GM08714 (cell line): ENCODE measurements around the gene RPL23.

Experiments used
- H3K4me3 ChIP-seq: fragments of 200-500 bp; sonication (Bioruptor generic); 2 replicates; pipeline ENCODE4 v1.5.1; 2014; ENCODE audit warnings: mild to moderate bottlenecking, low read length, inconsistent platforms
- ZNF274 ChIP-seq: IDR thresholded peaks from 2 replicates; pipeline ENCODE4 v1.6.1; 2012; ENCODE audit warnings: mild to moderate bottlenecking, low read depth, low read length

The RPL23 gene

DNA sequence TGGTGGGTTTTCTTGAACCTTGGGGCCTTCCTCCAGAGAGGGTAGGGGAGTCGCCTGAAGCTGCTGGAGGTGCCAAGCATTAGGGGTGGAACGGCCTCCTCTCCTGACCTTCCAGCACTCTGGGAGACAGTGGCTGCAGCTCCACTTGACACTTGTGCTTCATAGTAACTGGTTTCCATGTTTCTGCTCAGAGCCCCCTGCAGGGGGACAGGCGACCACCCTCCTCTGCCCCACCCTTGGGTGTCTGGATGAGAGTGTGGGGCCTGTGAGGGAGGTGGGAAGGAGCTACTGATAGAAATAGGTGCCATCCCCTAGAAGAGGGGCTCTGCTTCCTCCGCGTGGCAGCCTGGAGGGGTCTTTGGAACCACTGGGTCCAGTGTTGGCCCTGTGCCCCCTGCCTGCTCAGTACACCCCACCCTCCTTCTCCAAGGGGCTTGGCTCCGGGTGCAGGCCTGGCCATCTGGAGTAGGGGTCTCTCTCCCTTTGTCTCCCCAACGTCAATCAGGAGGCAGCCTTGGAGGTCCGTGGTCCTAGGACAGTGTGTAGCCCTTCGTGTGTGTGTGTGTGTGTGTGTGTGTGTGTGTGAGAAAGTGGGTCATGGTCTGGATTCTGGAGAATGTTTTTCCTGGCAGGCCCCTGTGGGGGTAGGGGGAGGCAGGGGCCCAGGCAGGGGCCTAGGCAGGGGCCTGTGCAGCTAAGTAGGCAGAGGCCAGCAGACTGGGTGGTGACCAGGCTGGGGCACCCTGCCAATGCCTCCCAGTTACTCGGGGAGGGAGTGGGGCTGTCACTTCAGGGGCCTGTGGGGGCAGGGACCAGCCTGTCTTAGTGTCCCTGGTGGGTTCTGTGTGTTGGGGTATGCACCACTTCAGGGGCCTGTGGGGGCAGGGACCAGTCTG, 21.2 kb upstream of the RPL23 start:
- no peak overlapping the region for H3K4me3 ChIP-seq
- no peak for TF ChIP-seq ZNF274

DNA sequence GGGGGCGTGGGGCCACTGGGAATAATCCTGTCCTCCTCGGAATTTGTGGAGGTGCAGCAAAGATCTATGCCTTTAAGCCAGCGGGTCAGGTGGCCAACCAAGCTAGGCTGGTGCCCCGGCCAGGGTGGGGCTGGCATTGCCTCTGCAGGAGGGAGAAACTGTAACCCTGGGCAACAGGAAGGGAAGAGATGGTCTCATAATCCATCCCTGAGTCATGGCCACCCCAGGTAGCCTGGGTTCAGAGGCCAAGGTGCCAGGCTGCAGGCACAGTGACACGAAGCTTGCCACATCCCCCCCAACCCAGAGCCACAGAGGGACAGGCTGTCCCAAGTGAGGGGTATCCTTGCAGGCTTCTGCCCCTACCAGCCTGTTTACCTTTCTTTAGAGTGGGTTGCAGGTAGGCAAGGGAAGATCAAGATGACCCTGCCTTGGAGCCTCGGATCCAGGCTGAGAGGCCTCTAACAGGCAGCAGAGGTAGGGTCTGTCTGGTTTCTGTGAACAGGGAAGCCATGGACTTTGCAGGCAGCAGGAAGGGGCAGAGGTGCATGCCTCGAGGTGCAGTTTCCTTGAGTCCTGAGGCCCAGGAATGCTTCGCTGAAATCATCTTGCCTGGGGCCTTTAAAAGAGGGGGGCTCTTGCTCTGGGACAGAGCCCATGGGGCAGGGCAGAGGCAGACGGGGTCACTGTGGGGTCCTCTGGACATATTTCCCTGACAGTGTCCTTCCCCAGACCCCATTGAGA, 20.3 kb upstream of the RPL23 start:
- no peak for TF ChIP-seq ZNF274
- H3K4me3 ChIP-seq: no peak overlapping the region

DNA sequence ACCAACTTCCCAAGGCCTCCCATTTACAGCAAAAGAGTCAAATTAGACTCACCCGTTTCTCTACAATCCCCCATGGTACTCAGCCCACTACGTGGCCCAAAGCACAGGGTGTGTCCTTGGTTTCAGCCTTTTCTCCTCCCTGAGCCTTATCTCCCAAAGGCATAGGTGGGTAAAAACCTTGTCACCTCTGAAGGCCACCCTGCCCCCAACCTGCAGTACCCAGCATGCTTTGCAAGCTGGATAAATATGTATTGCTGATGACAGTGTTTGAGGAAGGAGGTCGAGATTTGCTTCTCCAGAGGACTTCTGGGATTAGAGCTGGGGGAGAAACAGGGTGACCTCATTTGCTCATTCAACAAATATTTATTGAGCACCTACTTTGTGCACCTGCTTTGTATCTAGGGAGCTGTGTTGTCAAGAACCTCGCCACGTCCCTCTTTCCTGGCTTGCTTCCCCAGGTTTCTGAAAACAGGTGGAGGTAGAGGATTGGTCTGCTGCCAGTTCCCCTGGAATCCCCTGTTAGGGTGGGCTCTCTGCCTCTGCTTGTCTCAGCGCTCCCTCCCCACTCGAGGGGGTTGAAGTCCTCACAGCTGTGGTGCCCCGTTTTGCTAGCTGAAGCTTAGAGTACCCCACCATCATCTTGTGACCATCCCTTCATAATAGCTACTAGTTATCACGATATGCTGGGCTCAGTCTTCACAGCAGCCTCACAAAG, 19.3 kb upstream of the RPL23 start:
- H3K4me3 ChIP-seq: no peak overlapping the region
- no peak for TF ChIP-seq ZNF274

GRCh38 chr17:38872027-38872511, 18.5 kb upstream of the RPL23 start:
- peak overlapping the region; percentile 98; the same call in 1 of the 2 replicates for H3K4me3 ChIP-seq
- TF ChIP-seq ZNF274: no peak

GRCh38 chr17:38871247-38872015, 17.9 kb upstream of the RPL23 start:
- H3K4me3 ChIP-seq: peak overlapping the region; percentile 98
- no peak for TF ChIP-seq ZNF274

GRCh38 chr17:38870259-38871165, 17.0 kb upstream of the RPL23 start:
- peak overlapping the region; percentile 98 for H3K4me3 ChIP-seq
- TF ChIP-seq ZNF274: no peak

- TF ChIP-seq ZNF274: no peak
- peak within 1 kb of the TSS; percentile 98 for H3K4me3 ChIP-seq
These were observed 16.2 kb upstream of the RPL23 start, which contains the start of gene LASP1 for GRCh38 chr17:38869526-38870258. LASP1 (plus strand) TSS chr17:38870058; CDS start chr17:38870190, 132 bp downstream.

- H3K4me3 ChIP-seq: peak overlapping the region; percentile 70
- no peak for TF ChIP-seq ZNF274
These were observed 15.4 kb upstream of the RPL23 start for GRCh38 chr17:38868817-38869525.

DNA sequence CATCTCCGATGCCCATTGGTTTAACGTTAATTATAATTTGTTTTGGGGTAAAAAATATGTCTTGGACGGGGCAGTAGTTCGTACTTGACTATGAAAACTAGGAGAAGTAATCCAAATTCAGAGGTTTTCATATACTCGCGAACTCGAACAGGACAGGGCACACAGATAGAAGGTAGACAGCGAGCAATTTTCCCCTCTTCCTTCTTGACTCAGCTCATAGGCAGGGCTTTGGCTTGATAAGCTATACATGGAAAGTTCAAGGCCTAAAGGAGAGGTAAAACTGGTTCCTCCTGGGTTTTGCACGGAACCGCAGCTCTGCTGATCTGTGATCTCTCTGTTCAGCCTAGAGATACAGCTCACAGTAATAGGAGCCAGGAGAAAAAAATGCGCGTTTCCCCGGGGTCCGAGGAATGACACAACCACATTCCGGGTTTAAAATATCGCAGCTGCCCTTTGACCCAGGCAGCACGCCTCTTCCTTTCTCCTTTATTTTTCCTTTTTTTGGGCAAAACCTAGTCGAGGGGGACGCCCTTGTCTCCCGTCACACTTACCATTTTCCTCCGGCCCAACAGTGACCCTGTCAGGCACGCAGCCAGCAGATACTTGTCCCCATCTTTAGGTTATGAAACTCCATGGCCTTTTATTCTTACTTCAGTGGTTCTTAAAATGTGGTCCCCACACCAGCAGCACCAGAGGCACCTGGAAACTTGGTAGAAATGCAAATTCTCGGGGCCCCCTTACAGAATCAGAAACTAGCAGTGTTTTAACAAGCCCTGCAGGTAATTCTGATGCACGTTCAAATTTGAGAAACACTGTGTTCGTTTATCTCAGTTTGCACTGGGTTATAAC, 14.7 kb upstream of the RPL23 start:
- TF ChIP-seq ZNF274: no peak
- H3K4me3 ChIP-seq: peak overlapping the region; percentile 70; the same call in 1 of the 2 replicates

DNA sequence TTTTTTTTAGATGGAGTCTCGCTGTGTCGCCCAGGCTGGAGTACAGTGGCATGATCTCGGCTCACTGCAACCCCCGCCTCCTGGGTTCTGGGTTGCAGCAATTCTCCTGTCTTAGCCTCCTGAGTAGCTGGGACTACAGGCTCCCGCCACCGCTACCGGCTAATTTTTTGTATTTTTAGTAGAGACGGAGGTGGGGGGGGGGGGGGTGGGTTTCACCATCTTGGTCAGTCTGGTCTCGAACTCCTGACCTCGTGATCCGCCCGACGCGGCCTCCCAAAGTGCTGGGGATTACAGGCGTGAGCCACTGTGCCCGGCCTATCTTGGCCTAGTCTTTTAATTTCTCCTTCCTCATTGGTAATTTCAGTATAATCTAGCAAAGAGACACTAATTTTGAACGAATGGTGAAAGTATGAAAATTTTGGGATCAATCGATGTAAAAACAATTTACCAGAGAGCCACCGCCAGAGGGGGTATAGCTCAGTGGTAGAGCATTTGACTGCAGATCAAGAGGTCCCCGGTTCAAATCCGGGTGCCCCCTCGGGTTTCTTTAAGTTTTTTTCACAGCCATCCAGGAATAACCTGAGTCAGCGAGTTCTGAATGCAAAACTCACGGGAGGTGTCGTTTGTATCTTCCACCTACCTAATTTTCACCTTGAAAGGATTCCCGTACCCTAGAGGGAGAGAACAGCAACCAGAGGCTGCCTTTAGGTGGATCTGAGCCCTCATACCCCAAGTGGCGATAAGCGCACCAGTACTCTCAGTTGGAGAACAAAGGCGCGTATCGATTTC, 13.9 kb upstream of the RPL23 start:
- TF ChIP-seq ZNF274: no peak

More for the DNA sequence above, 13.9 kb upstream of the RPL23 start:
- H3K4me3 ChIP-seq: peak overlapping the region; percentile 70; the same call in 1 of the 2 replicates
